Measurements from ENCODE around the gene EFCAB5. TPM values are rescaled to one million over a fixed set of nuclear protein-coding genes. Genes with fewer than 3 reads are reported as not detected.

EFCAB5 gene
- total and polyA plus RNA-seq, 2 of the 8 experiments (the other 6 are each of a cell fraction or from before 2014, with no cell fraction given) = 0.05 to 0.34 TPM

- H4K8ac ChIP-seq (ENCODE audit: extremely low read depth, insufficient read depth, low read length) = no peak overlapping the region
- no peak for TF ChIP-seq CBX8 (IDR thresholded peaks at IDR 0.05; ENCODE audit: borderline replicate concordance, low read depth, low read length)
- TF ChIP-seq POU5F1 (IDR thresholded peaks at IDR 0.05; ENCODE audit: low read depth, low read length) = no peak
- TF ChIP-seq BRCA1 (IDR thresholded peaks at IDR 0.05; ENCODE audit: low read depth, low read length) = no peak
- no peak for TF ChIP-seq CTBP2 (IDR thresholded peaks at IDR 0.05; ENCODE audit: borderline replicate concordance, insufficient read depth, insufficient read length, low read length)
- TF ChIP-seq FOSL1 (IDR thresholded peaks at IDR 0.05; ENCODE audit: insufficient read depth, low read depth, low read length) = no peak
- TF ChIP-seq NANOG (IDR thresholded peaks at IDR 0.05; ENCODE audit: insufficient read depth, low read depth, low read length, poor library complexity, severe bottlenecking) = no peak
- no peak for TF ChIP-seq KDM5A (IDR thresholded peaks at IDR 0.05; ENCODE audit: low read length)
- no peak for TF ChIP-seq KDM1A (IDR thresholded peaks at IDR 0.05; ENCODE audit: borderline replicate concordance, low read length)
- no peak for TF ChIP-seq ATF2 (IDR thresholded peaks at IDR 0.05; ENCODE audit: low read length)
- H3K14ac ChIP-seq (ENCODE audit: insufficient read length) = no peak overlapping the region
- H2BK120ac ChIP-seq (replicated peaks; ENCODE audit: low read depth, low read length) = no peak overlapping the region
- H4K5ac ChIP-seq (ENCODE audit: insufficient read length, low read depth, low read length) = no peak overlapping the region
- no peak overlapping the region for H4K91ac ChIP-seq (replicated peaks; ENCODE audit: insufficient read length, low read length)
- ChIA-PET POLR2A (ENCODE audit: partially characterized antibody) (interaction anchor here (1.2 to 1.9 kb wide), 6 partner anchors 8 to 233 kb away, joined by 3 to 8 read pairs (median 4); partner anchors contain the start of gene NSRP1), CTCF (ENCODE audit: partially characterized antibody) (interaction anchor here (0.9 to 4.0 kb wide), 25 partner anchors 9 to 282 kb away, joined by 3 to 67 read pairs (median 5); partner anchors contain the start of gene SLC6A4)
- H2AFZ ChIP-seq (ENCODE audit: low read length) = no peak overlapping the region
- H3K56ac ChIP-seq (replicated peaks; ENCODE audit: insufficient read length, low read depth, low read length) = no peak overlapping the region
- H3K4ac ChIP-seq (replicated peaks; ENCODE audit: insufficient read length, low read depth, low read length) = no peak overlapping the region
- no peak overlapping the region for H3K4me3 ChIP-seq (ENCODE audit: extremely low read depth in 1 of 4, insufficient read depth in 2 of 4, low read depth in 3 of 4, low read length in 4 of 4)
- H3K4me2 ChIP-seq (ENCODE audit: insufficient read depth in 1 of 2, low read depth in 2 of 2, low read length in 2 of 2) = no peak overlapping the region; a peak in 1 of 4 replicates
- no peaks in the 10 kb centered on the region for H3K27me3 ChIP-seq (replicated peaks in 1 of 4; ENCODE audit: control insufficient read depth in 3 of 4, extremely low read depth in 1 of 4, insufficient read depth in 3 of 4, low read length in 3 of 4)
- H3K36me3 ChIP-seq (ENCODE audit: control insufficient read depth in 2 of 4, insufficient read depth in 4 of 4, low read length in 3 of 4) = no peaks in the 10 kb centered on the region
- H2BK15ac ChIP-seq (ENCODE audit: low read length) = no peak overlapping the region
- WGBS, 2 experiments (ENCODE audit: extremely low coverage in 1 of 2, insufficient coverage in 1 of 2, insufficient read length in 1 of 2, insufficient replicate concordance in 2 of 2, low coverage in 1 of 2, low lambda C conversion rate in 2 of 2, missing lambda C conversion rate in 1 of 2) = 100% methylated on average over 1 of the region's 1 CpG; no CpG with 5 or more reads in 1 of the 2 experiments
- no peak overlapping the region for H3K27ac ChIP-seq (ENCODE audit: low read depth, low read length)
- H3K18ac ChIP-seq (ENCODE audit: extremely low read depth, low read length) = no peak overlapping the region
- no peaks in the 10 kb centered on the region for H3K23me2 ChIP-seq (ENCODE audit: low read depth, low read length)
- no peaks in the 10 kb centered on the region for H3K79me2 ChIP-seq (ENCODE audit: control insufficient read depth in 1 of 2, insufficient read depth in 2 of 2, low read length in 2 of 2)
- H4K20me1 ChIP-seq (replicated peaks in 1 of 2; ENCODE audit: control insufficient read depth in 1 of 2, insufficient read depth in 2 of 2, low read length in 2 of 2) = no peaks in the 10 kb centered on the region
- no peak overlapping the region for H2BK12ac ChIP-seq (ENCODE audit: low read depth, low read length)
- H3K9me3 ChIP-seq (ENCODE audit: insufficient read depth in 2 of 2, low read depth in 1 of 2, low read length in 1 of 2) = no peaks in the 10 kb centered on the region
- no peak overlapping the region for H2AK5ac ChIP-seq (ENCODE audit: low read depth, low read length)
- DNase-seq (ENCODE audit: low read depth in 1 of 2, low spot score in 2 of 2) (no peak), FAIRE-seq (no peak)
- no peak overlapping the region for H2BK20ac ChIP-seq (ENCODE audit: low read length)
- no peaks in the 10 kb centered on the region for H3K79me1 ChIP-seq (ENCODE audit: low read depth, low read length)
- H3K4me1 ChIP-seq (replicated peaks in 1 of 4; ENCODE audit: control insufficient read depth in 3 of 4, insufficient read depth in 4 of 4, low read length in 3 of 4) = no peaks in the 10 kb centered on the region
- H3K9ac ChIP-seq (replicated peaks in 1 of 4; ENCODE audit: extremely low read depth in 1 of 4, low read depth in 3 of 4, low read length in 3 of 4) = no peak overlapping the region
- H3K23ac ChIP-seq (ENCODE audit: insufficient read length) = no peak overlapping the region
- no peak overlapping the region for H2BK5ac ChIP-seq (ENCODE audit: low read depth, low read length)
Observed at GRCh38 chr17:30103921-30104320, 162.5 kb downstream of the EFCAB5 start.
